Liver (tissue), 3 donors: Measurements from ENCODE around the gene FAM89A.
"Not testable (repeated sequence)": the region's sequence is repeated elsewhere in the genome, so short reads cannot be mapped to it uniquely, and the experiment has no call there.

ENCODE experiments used
- CTCF ChIP-seq: fragments of 150-350 bp; IDR thresholded peaks from 2 replicates; pipeline ENCODE4 v1.5.1; 2017; ENCODE audit warnings: improper control_type of control experiment, low read depth, low read length; ENCODE audit not compliant: missing input control
- EGR1 ChIP-seq, 2 donors: IDR thresholded peaks; 2 replicates each; pipeline ENCODE4 v1.6.1; 2016 to 2018; ENCODE audit warnings: antibody characterized with exemption in 2 of 2, low read depth in 2 of 2
- FOXA2 ChIP-seq: IDR thresholded peaks from 2 replicates; pipeline ENCODE4 v1.6.1; 2016; ENCODE audit warnings: antibody characterized with exemption
- GABPA ChIP-seq, 2 donors: IDR thresholded peaks in 1 of 2; conservative IDR thresholded peaks in 1 of 2; 2 replicates each; pipeline ENCODE4 v1.6.1; 2016; ENCODE audit warnings: antibody characterized with exemption in 2 of 2, mild to moderate bottlenecking in 1 of 2, moderate library complexity in 1 of 2
- MAX ChIP-seq: IDR thresholded peaks from 2 replicates; pipeline ENCODE4 v1.6.1; 2016; ENCODE audit warnings: antibody characterized with exemption
- NR2F2 ChIP-seq: IDR thresholded peaks from 2 replicates; pipeline ENCODE4 v1.6.1; 2016; ENCODE audit warnings: antibody characterized with exemption
- RAD21 ChIP-seq, 2 donors: IDR thresholded peaks; 2 replicates each; pipeline ENCODE4 v1.6.1; 2016; ENCODE audit warnings: antibody characterized with exemption in 2 of 2, mild to moderate bottlenecking in 2 of 2
- REST ChIP-seq: IDR thresholded peaks from 2 replicates; pipeline ENCODE4 v1.6.1; 2016; ENCODE audit warnings: antibody characterized with exemption, mild to moderate bottlenecking
- SP1 ChIP-seq: IDR thresholded peaks from 2 replicates; pipeline ENCODE4 v1.6.1; 2018; ENCODE audit warnings: antibody characterized with exemption, mild to moderate bottlenecking
- TAF1 ChIP-seq: conservative IDR thresholded peaks from 2 replicates; pipeline ENCODE4 v1.6.1; 2016; ENCODE audit warnings: antibody characterized with exemption, mild to moderate bottlenecking
- YY1 ChIP-seq: IDR thresholded peaks from 2 replicates; pipeline ENCODE4 v1.6.1; 2016; ENCODE audit warnings: antibody characterized with exemption, mild to moderate bottlenecking
- ZBTB33 ChIP-seq: IDR thresholded peaks from 2 replicates; pipeline ENCODE4 v1.6.1; 2016; ENCODE audit warnings: antibody characterized with exemption
- donor health status: healthy.
- donor health status: healthy.

GRCh38 chr1:231007535-231007934, 32.5 kb downstream of the FAM89A start:
- TF ChIP-seq RAD21 (IDR thresholded peaks at IDR 0.05); CTCF; YY1; REST; ZBTB33; FOXA2; TAF1; EGR1 (IDR thresholded peaks at IDR 0.05; ENCODE audit: low read depth in 2 of 2); GABPA (IDR thresholded peaks at IDR 0.05 in 1 of 2, conservative IDR thresholded peaks at IDR 0.05 in 1 of 2); SP1; NR2F2; MAX: not testable (repeated sequence)
